ENCODE results near the gene ASAH2B. TPM values are rescaled to one million over a fixed set of nuclear protein-coding genes. Genes with fewer than 3 reads are reported as not detected.
"Not testable (repeated sequence)": the region's sequence is repeated elsewhere in the genome, so short reads cannot be mapped to it uniquely, and the experiment has no call there.

Gene ASAH2B
- total RNA-seq, 1 experiment from 2014 or later: 8.6 TPM

- H2AK5ac ChIP-seq (ENCODE audit: insufficient read length, low read length); H2BK120ac ChIP-seq (ENCODE audit: low read depth, low read length, poor library complexity, severe bottlenecking); H2BK15ac ChIP-seq (ENCODE audit: low read depth, low read length); H2BK20ac ChIP-seq (ENCODE audit: low read depth, low read length, poor library complexity, severe bottlenecking); H3K9me3 ChIP-seq (ENCODE audit: control insufficient read depth, low read depth, low read length); H3K23me2 ChIP-seq (ENCODE audit: insufficient read length, low read depth, low read length, poor library complexity, severe bottlenecking); H4K91ac ChIP-seq (ENCODE audit: insufficient read length, low read depth, low read length); H3T11ph ChIP-seq (ENCODE audit: low read length); H3K79me2 ChIP-seq (ENCODE audit: insufficient read depth, low read length); H3K27ac ChIP-seq (ENCODE audit: insufficient read length, low read depth, low read length); H2BK12ac ChIP-seq (ENCODE audit: insufficient read length, low read depth, low read length); H3K9ac ChIP-seq (ENCODE audit: extremely low read depth, insufficient read length, low read length); H4K20me1 ChIP-seq (ENCODE audit: control insufficient read depth, insufficient read depth, insufficient read length); H3K23ac ChIP-seq (ENCODE audit: insufficient read length, low read depth, low read length); H3K4me1 ChIP-seq (ENCODE audit: insufficient read depth, low read length); H2AFZ ChIP-seq (ENCODE audit: low read length); H3K36me3 Mint-ChIP-seq (ENCODE audit: insufficient read depth in 1 of 3, low read depth in 3 of 3); H3K14ac ChIP-seq (ENCODE audit: insufficient read depth, low read length); H3K79me1 ChIP-seq (ENCODE audit: insufficient read depth, low read depth, low read length, poor library complexity, severe bottlenecking); H3K56ac ChIP-seq (ENCODE audit: insufficient read length, low read depth, low read length); H4K8ac ChIP-seq (replicated peaks; ENCODE audit: insufficient read length, low read depth, low read length); DNase-seq; H4K5ac ChIP-seq (ENCODE audit: insufficient read length, low read depth, low read length); H3K4me2 ChIP-seq (ENCODE audit: insufficient read depth, insufficient read length, low read length); H3K4me1 Mint-ChIP-seq; H3K27ac Mint-ChIP-seq; H3K9me3 Mint-ChIP-seq; H2BK5ac ChIP-seq (ENCODE audit: insufficient read length, low read length); H3K18ac ChIP-seq (ENCODE audit: insufficient read length, low read depth, low read length); H3K27me3 ChIP-seq (ENCODE audit: insufficient read depth, low read length); H3K4me3 Mint-ChIP-seq; H3K27me3 Mint-ChIP-seq (ENCODE audit: low read depth); H3K4ac ChIP-seq (ENCODE audit: low read depth, low read length): not testable (repeated sequence)
- no CpG with 5 or more reads among the region's 5 CpGs for WGBS (ENCODE audit: extremely low coverage, insufficient read length, low lambda C conversion rate)
Observed at GRCh38 chr10:50723812-50724211, 15.9 kb upstream of the ASAH2B start.

- not testable (repeated sequence) for H3K4ac ChIP-seq (ENCODE audit: low read depth, low read length)
Observed at GRCh38 chr10:50728112-50728511, 11.6 kb upstream of the ASAH2B start.

More at GRCh38 chr10:50728112-50728511, 11.6 kb upstream of the ASAH2B start:
- not testable (repeated sequence) for H4K8ac ChIP-seq (replicated peaks; ENCODE audit: insufficient read length, low read depth, low read length); H2BK12ac ChIP-seq (ENCODE audit: insufficient read length, low read depth, low read length); H2AK5ac ChIP-seq (ENCODE audit: insufficient read length, low read length); H3K23ac ChIP-seq (ENCODE audit: insufficient read length, low read depth, low read length); H3K27ac Mint-ChIP-seq; H3K23me2 ChIP-seq (ENCODE audit: insufficient read length, low read depth, low read length, poor library complexity, severe bottlenecking); DNase-seq; H3T11ph ChIP-seq (ENCODE audit: low read length); H2BK15ac ChIP-seq (ENCODE audit: low read depth, low read length); H3K14ac ChIP-seq (ENCODE audit: insufficient read depth, low read length); H3K9me3 ChIP-seq (ENCODE audit: control insufficient read depth, low read depth, low read length); H3K9ac ChIP-seq (ENCODE audit: extremely low read depth, insufficient read length, low read length); H3K4me3 Mint-ChIP-seq; H3K27ac ChIP-seq (ENCODE audit: insufficient read length, low read depth, low read length); H3K27me3 ChIP-seq (ENCODE audit: insufficient read depth, low read length); H2BK120ac ChIP-seq (ENCODE audit: low read depth, low read length, poor library complexity, severe bottlenecking); H3K36me3 Mint-ChIP-seq (ENCODE audit: insufficient read depth in 1 of 3, low read depth in 3 of 3); H3K4me1 Mint-ChIP-seq; H2BK20ac ChIP-seq (ENCODE audit: low read depth, low read length, poor library complexity, severe bottlenecking); H3K9me3 Mint-ChIP-seq; H4K20me1 ChIP-seq (ENCODE audit: control insufficient read depth, insufficient read depth, insufficient read length); H4K91ac ChIP-seq (ENCODE audit: insufficient read length, low read depth, low read length); H3K56ac ChIP-seq (ENCODE audit: insufficient read length, low read depth, low read length); H3K18ac ChIP-seq (ENCODE audit: insufficient read length, low read depth, low read length); H3K79me1 ChIP-seq (ENCODE audit: insufficient read depth, low read depth, low read length, poor library complexity, severe bottlenecking); H3K4me1 ChIP-seq (ENCODE audit: insufficient read depth, low read length); H4K5ac ChIP-seq (ENCODE audit: insufficient read length, low read depth, low read length); H2BK5ac ChIP-seq (ENCODE audit: insufficient read length, low read length); H3K4me2 ChIP-seq (ENCODE audit: insufficient read depth, insufficient read length, low read length); H2AFZ ChIP-seq (ENCODE audit: low read length); H3K79me2 ChIP-seq (ENCODE audit: insufficient read depth, low read length)
- H3K27me3 Mint-ChIP-seq (ENCODE audit: low read depth): peaks cover 15% of the 10 kb centered on the region
- WGBS (ENCODE audit: extremely low coverage, insufficient read length, low lambda C conversion rate): no CpG with 5 or more reads among the region's 2 CpGs

All from H9 (cell line).